Panc1 (cell line): ENCODE results near the gene ARID5B. TPM values are rescaled to one million over a fixed set of nuclear protein-coding genes. Genes with fewer than 3 reads are reported as not detected.

Experiments used
- ATAC-seq: fragments of 200-7000 bp; cut with Tn5 transposase; 2 replicates; pipeline ENCODE4 v1.9.1; 2020; ENCODE audit warnings: mild to moderate bottlenecking, moderate library complexity
- BruUV-seq: library from RNA; stranded (reverse); fragments of 400-500 nt; replicated peaks from 2 replicates; lab custom pipeline; 2021; lab: Mats Ljungman, UMichigan
- CTCF ChIA-PET: fragments of 300-600 bp; sonication (Branson Sonifier 250); formaldehyde crosslinking; loops from one replicate; lab custom pipeline; 2022; ENCODE audit warnings: antibody characterized with exemption; lab: Charles Lee
- POLR2A ChIA-PET: fragments of 300-600 bp; sonication (Branson Sonifier 250); formaldehyde crosslinking; loops from one replicate; lab custom pipeline; 2022; ENCODE audit warnings: antibody characterized with exemption; lab: Charles Lee
- DNase-seq: peaks from one replicate; pipeline ENCODE4 v3.0.0-alpha.2; 2010; ENCODE audit warnings: low read depth, low spot score
- H3K27ac ChIP-seq: 2 replicates; pipeline ENCODE4 v1.5.1; 2011; ENCODE audit warnings: mild to moderate bottlenecking, low read length, inconsistent platforms
- H3K27me3 ChIP-seq: fragments of 200-500 bp; sonication (Bioruptor generic); 2 replicates; pipeline ENCODE4 v1.6.0; 2014; ENCODE audit warnings: low read length, inconsistent platforms; ENCODE audit not compliant: control insufficient read depth, insufficient read depth
- H3K36me3 ChIP-seq: fragments of 200-500 bp; sonication (Bioruptor generic); 2 replicates; pipeline ENCODE4 v1.5.1; 2014; ENCODE audit warnings: inconsistent platforms, mild to moderate bottlenecking, low read length, moderate library complexity; ENCODE audit not compliant: control insufficient read depth, insufficient read depth
- H3K4me1 ChIP-seq: 2 replicates; pipeline ENCODE4 v1.5.1; 2011; ENCODE audit warnings: inconsistent platforms, mild to moderate bottlenecking, low read length, moderate library complexity; ENCODE audit not compliant: control insufficient read depth, insufficient read depth
- H3K4me3 ChIP-seq, 2 experiments: 2 replicates each; pipeline ENCODE4 v1.5.1; 2011 to 2012; ENCODE audit warnings: low read depth in 2 of 2, low read length in 2 of 2, mild to moderate bottlenecking in 2 of 2, inconsistent platforms in 1 of 2, moderate library complexity in 1 of 2
- H3K9me3 ChIP-seq: fragments of 200-500 bp; sonication (Bioruptor generic); 2 replicates; pipeline ENCODE4 v1.5.1; 2014; ENCODE audit warnings: low read depth, mild to moderate bottlenecking, inconsistent platforms, low read length, moderate library complexity; ENCODE audit not compliant: control insufficient read depth, insufficient read depth
- CTCF ChIP-seq: fragments of 450-650 bp; IDR thresholded peaks from 2 replicates; pipeline ENCODE4 v1.5.1; 2017; ENCODE audit warnings: mild to moderate bottlenecking
- POLR2AphosphoS5 ChIP-seq: IDR thresholded peaks from 2 replicates; pipeline ENCODE4 v1.6.1; 2012; ENCODE audit warnings: mild to moderate bottlenecking, low read depth, low read length, moderate library complexity
- SIN3A ChIP-seq: IDR thresholded peaks from 2 replicates; pipeline ENCODE4 v1.6.1; 2012; ENCODE audit warnings: low read depth, mild to moderate bottlenecking, low read length, moderate library complexity, borderline replicate concordance; ENCODE audit not compliant: insufficient read depth
- TCF7L2 ChIP-seq: IDR thresholded peaks from 2 replicates; pipeline ENCODE4 v1.6.1; 2011; ENCODE audit warnings: mild to moderate bottlenecking, low read depth, low read length, inconsistent platforms
- in situ Hi-C: cut with HindIII; loops from 2 replicates; pipeline ENCODE4 v1.10.0; 2016; ENCODE audit warnings: low sequenced_read_pairs, low pct_unique_long_range_greater_than_20kb
- intact Hi-C: fragments of 100-400 bp; cut with micrococcal nuclease; formaldehyde crosslinking; loops from one replicate; pipeline ENCODE4 v1.10.0; 2022; ENCODE audit not compliant: unreplicated experiment
- total RNA-seq: library from RNA; stranded (reverse); gene quantifications from one replicate; pipeline ENCODE4 v1.2.1, GENCODE V29; 2021; ENCODE audit not compliant: unreplicated experiment
- TF ChIP-seq, protein P1 (sequence below), 2 experiments: IDR thresholded peaks; 2 replicates each; pipeline ENCODE4 v1.6.1; 2011 to 2012; ENCODE audit warnings: low read depth in 2 of 2, control low read depth in 1 of 2, low read length in 1 of 2, mild to moderate bottlenecking in 1 of 2, moderate library complexity in 1 of 2; ENCODE audit not compliant: insufficient read depth in 1 of 2

Gene ARID5B
- total RNA-seq, 1 experiment from 2014 or later = 22.7 TPM

- no peaks in the 10 kb centered on the region for H3K36me3 ChIP-seq
- intact Hi-C loops = no loop called here
- H3K4me3 ChIP-seq = no peak overlapping the region
- no peaks in the 10 kb centered on the region for H3K27me3 ChIP-seq
- in situ Hi-C loops = no loop called here
- BruUV-seq = no TSS peak
- no peak for DNase-seq
- peak; percentile 73 for ATAC-seq
- ChIA-PET POLR2A (interaction anchor here (0.5 to 1.1 kb wide), 2 partner anchors 8 to 1949 kb away, joined by 4 to 5 read pairs; no protein-coding TSS in a partner anchor), CTCF (interaction anchor here (0.6 kb wide), 1 partner anchor 20 kb away, joined by 4 read pairs; no protein-coding TSS in a partner anchor)
- peak overlapping the region; percentile 65 for H3K27ac ChIP-seq
- H3K9me3 ChIP-seq = no peaks in the 10 kb centered on the region
- TF ChIP-seq SIN3A (no peak), CTCF (no peak), POLR2AphosphoS5 (no peak), TCF7L2 (no peak)
- TF ChIP-seq, protein P1, sequence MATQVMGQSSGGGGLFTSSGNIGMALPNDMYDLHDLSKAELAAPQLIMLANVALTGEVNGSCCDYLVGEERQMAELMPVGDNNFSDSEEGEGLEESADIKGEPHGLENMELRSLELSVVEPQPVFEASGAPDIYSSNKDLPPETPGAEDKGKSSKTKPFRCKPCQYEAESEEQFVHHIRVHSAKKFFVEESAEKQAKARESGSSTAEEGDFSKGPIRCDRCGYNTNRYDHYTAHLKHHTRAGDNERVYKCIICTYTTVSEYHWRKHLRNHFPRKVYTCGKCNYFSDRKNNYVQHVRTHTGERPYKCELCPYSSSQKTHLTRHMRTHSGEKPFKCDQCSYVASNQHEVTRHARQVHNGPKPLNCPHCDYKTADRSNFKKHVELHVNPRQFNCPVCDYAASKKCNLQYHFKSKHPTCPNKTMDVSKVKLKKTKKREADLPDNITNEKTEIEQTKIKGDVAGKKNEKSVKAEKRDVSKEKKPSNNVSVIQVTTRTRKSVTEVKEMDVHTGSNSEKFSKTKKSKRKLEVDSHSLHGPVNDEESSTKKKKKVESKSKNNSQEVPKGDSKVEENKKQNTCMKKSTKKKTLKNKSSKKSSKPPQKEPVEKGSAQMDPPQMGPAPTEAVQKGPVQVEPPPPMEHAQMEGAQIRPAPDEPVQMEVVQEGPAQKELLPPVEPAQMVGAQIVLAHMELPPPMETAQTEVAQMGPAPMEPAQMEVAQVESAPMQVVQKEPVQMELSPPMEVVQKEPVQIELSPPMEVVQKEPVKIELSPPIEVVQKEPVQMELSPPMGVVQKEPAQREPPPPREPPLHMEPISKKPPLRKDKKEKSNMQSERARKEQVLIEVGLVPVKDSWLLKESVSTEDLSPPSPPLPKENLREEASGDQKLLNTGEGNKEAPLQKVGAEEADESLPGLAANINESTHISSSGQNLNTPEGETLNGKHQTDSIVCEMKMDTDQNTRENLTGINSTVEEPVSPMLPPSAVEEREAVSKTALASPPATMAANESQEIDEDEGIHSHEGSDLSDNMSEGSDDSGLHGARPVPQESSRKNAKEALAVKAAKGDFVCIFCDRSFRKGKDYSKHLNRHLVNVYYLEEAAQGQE (IDR thresholded peaks at IDR 0.05; ENCODE audit: insufficient read depth in 1 of 2, low read depth in 2 of 2, low read length in 1 of 2) = no peak
- H3K4me1 ChIP-seq = peaks cover 30% of the 10 kb centered on the region
Measured at GRCh38 chr10:61923210-61923949, 21.9 kb downstream of the ARID5B start.

GRCh38 chr10:61923950-61924274 lies 22.4 kb downstream of the ARID5B start:
- no peak for TF ChIP-seq TCF7L2
- ChIA-PET CTCF (interaction anchor here (0.6 kb wide), 1 partner anchor 20 kb away, joined by 4 read pairs; no protein-coding TSS in a partner anchor), POLR2A (interaction anchor here (0.5 to 1.1 kb wide), 2 partner anchors 9 to 1950 kb away, joined by 4 to 5 read pairs; no protein-coding TSS in a partner anchor)
- Histone ChIP-seq H3K27ac (peak overlapping the region; percentile 65), H3K27me3 (no peaks in the 10 kb centered on the region), H3K4me1 (peaks cover 30% of the 10 kb centered on the region), H3K4me3 (no peak overlapping the region), H3K36me3 (no peaks in the 10 kb centered on the region), H3K9me3 (no peaks in the 10 kb centered on the region)
- intact Hi-C loops = no loop called here
- BruUV-seq = no TSS peak
- ATAC-seq (peak; percentile 35; the same call in 1 of the 2 replicates), DNase-seq (no peak)
- in situ Hi-C loops = no loop called here

- ATAC-seq (no peak), DNase-seq (no peak)
- H3K4me1 ChIP-seq = peaks cover 16% of the 10 kb centered on the region
- H3K27ac ChIP-seq = no peak overlapping the region
- intact Hi-C loops = no loop called here
- no TSS peak for BruUV-seq
- H3K9me3 ChIP-seq = peaks cover 3% of the 10 kb centered on the region; the same call in 1 of the 2 replicates
- H3K4me3 ChIP-seq = no peak overlapping the region
- TF ChIP-seq POLR2AphosphoS5 (no peak), CTCF (no peak), SIN3A (no peak), TCF7L2 (no peak)
- TF ChIP-seq, protein P1 (IDR thresholded peaks at IDR 0.05; ENCODE audit: insufficient read depth in 1 of 2, low read depth in 2 of 2, low read length in 1 of 2) = no peak
- POLR2A ChIA-PET = no interaction called here
- H3K36me3 ChIP-seq = no peaks in the 10 kb centered on the region
- in situ Hi-C loops = no loop called here
- CTCF ChIA-PET = no interaction called here
- no peaks in the 10 kb centered on the region for H3K27me3 ChIP-seq
Measured at GRCh38 chr10:61929555-61929954, 28.1 kb downstream of the ARID5B start.
